GM18858 (cell line): ENCODE results near the gene CFAP69.

Experiments used
- ATAC-seq: cut with Tn5 transposase; IDR thresholded peaks from one replicate; pipeline ENCODE4 v1.9.1; 2021; ENCODE audit not compliant: unreplicated experiment

Gene CFAP69

DNA sequence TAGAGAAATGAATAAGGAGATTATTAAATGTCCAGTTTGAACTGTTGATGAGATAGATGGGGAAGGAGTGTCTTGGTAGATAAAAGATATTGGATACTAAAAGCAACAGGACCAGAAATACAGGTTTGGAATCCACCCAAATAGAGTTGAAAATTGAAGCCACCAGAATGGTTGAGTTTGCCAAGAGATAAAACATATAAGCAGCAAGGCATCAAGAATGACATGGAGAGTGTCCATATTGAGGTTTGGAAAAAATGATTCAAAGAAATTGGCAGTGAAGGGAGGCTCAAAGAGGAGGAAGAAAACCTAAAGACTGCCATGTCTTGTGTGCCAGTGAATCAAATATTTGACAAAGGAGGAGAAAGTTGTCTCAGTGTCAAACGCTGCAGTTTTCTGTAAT, 24.2 kb downstream of the CFAP69 start:
- no peak for ATAC-seq

DNA sequence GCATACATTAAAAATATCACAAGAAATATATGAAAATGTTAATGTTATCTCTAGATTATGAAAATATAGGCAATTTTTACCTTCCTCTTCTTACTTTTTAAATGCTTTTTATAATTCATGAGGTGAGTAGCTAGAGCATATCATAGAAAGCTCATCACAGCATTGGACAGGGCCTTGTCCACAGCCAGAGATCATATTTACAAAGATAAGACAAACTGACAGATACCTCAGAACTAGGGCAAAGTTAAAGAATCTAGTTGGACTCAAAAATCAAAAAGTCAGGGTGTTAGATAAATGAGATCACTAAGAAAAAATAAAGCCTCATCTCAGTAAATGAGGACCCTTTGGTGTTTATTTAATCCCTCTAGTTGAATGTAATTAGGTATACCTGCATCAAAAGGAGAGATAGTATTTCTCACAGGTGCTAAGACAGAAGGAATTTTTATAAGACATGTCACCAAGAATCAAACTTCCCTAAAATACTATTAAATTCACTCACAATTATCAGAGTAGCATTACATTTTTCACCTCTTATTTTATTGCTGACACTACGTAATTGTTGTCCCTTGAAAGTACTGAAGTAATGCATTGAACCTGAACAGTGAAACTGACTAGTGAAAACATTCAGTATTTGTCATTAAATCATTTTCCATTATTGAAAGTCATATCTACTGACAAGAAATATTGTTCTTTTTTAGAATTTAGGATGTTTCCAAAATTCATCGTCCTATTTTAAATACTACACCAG, 25.6 kb downstream of the CFAP69 start:
- no peak for ATAC-seq

DNA sequence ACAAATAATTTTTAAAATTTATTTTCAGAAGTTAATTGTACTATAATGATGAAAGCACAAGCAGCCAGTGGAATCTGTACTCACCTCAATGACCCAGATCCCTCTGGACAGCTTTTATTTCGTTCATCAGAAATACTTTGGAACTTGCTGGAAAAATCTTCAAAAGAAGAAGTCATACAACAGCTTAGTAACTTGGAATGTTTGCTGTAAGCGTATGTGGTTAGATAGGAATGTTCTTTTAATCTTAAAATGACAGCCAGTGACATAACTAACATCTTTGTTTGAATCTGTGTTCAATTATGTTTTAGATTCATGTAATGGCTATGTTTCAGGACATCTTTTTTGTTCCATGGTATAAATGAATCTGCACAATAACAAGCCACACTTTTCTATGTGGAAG, 26.8 kb downstream of the CFAP69 start:
- no peak for ATAC-seq

DNA sequence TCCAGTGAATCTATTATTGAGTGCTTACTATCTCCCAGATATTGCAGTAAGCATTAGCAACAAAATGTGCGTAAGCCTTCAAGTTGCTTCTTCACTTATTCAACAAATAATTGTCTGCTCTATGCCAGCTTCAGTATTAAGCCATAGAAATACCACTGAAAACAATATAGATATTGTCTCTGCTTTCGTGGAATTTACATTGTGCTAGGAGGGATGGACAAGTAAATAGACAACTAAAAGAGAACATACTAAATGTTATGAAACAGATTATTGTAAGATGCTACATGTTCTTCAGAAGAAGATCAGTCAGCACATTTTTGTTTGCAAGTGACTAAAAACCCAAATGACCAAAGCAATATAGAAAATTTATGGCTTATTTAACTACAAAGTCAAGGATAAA, 27.3 kb downstream of the CFAP69 start:
- no peak for ATAC-seq

DNA sequence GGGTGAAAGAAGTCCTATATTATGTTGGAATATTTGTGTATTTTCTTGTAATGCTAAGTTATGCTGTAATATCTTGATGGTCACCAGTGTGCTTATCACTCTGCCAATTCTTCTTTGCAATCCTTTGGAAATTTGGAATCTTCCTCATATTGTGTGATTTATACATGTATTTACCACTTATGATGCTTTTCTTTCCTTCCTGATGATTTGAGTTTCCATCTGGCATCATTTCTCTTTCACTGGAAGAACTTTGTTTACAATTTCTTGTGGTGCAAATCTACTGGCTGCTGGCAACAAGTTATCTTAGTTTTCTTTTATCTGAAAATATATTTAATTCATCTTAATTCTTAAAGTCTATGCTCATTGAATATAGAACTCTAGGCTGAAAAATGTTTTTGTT, 29.2 kb downstream of the CFAP69 start:
- ATAC-seq = no peak

DNA sequence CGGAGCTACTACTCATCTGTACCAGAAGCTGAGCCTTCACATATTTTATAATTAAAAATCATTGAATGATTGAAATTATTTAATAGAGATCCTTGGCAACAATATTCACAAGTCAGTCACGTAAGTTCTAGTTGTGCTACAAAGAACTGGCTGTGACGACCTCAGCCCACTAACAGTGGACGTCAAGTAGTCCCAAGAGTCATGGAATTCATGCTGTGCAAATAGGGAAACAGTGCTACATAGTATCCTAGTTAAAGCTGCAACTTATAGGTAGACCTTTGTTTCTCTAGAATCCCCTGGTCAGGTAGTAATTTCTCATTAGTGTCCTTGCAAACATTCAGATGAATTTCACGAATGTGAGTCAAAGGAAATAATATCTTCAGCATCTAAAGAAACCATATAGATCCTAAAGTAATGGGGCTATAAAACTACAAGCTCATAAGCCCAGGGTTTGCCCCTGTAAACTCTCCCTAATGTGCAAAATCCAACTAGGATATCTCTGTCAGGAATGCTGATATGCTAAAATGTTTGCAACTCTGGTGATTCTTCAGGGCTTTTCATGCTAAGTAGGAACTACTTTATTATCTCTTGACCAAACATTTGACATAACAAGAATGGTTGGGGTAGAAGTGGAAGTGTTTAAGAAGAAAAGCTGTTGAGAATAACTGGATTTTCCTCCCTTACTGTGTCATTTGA, 31.2 kb downstream of the CFAP69 start:
- ATAC-seq = no peak

DNA sequence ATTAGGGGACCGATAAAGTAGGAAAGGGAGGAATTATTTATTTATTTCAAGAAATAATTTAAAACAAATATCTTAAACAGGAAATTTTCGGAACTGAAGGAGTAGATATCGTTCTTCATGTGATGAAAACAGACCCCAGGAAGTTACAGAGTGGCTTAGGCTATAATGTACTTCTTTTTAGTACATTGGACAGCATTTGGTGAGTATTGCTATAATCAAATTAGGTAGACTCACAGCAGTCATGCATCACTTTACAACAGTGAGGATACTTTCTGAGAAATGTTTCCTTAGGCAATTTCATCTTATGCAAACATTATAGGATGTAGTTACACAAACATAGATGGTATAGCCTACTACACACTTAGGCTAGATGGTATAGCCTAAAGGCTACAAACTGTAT, 43.2 kb downstream of the CFAP69 start:
- ATAC-seq = no peak

DNA sequence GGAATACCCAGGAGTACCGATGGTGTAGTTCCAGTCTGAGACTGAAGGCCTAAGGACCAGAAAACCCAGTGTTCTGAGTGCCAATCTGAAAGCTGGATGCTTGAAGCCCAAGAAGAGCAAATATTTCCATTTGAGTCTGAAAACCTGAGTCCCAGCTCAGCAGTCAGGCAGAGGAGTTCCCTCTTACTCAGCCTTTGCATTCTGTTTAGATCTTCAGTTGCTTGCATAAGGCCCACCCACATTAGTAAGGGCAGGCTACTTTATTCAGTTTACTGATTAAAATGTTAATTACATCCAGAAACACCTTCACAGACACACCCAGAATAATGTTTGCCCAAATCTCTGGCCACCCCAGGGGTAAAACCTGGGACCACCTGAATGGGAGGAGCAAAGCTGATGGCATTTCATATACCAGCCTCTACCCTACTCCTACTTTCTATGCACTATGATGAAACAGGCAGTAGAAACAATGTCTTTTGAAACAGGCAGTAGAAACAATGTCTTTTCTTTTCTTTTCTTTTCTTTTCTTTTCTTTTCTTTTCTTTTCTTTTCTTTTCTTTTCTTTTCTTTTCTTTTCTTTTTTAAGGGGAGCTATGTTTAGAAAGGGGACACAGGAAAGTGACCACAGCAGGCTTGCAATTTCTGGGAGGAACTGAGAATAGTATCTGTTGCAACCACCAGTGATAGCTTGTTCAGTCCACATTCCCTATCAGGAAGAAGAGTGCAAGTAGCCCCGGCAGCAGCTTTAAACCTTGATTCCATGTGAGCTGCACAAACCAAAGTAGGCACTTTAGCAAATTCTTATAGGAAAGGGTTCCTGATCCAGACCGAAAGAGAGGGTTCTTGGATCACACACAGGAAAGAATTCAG, 45.5 kb downstream of the CFAP69 start:
- ATAC-seq = no peak

DNA sequence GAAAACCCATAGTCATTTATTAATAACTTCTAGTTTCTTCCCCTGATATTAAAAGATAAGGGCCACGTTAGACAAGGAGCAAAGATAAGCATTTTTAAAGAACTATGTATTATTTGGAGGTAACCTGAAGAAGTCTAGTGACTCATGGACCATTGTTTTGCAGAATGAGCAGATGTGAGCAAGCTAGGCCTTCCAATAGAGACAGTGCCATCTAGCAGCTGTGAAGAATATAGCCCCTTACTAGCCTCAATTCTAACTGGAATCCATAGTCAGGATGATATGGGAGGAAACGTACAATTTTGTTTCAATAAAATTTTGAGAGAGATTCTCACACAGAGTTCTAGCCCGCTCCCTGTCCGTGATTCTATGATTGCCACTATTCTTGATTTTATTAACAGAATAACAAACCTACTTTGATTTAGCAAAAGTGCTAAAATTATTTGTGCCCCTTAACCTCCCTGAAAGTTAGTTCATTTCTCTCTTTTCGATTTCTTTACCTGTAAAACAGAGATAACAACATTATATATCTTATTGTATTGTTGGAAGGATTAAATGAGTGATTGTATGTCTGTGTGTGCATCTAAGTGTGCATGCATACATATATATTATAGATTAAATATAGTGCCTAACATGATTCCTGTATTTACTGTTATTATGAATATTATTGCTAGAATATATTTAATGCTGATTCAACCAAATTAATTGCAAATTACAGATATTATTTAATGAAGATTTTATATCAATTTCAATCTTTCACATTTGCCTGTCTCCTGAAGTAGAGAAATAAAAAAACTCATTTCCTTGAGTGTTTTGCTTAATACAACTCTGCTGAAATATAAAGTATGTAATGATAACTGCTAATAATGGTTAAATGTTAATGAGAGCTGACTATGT, 53.4 kb downstream of the CFAP69 start:
- ATAC-seq = peak; percentile 88

DNA sequence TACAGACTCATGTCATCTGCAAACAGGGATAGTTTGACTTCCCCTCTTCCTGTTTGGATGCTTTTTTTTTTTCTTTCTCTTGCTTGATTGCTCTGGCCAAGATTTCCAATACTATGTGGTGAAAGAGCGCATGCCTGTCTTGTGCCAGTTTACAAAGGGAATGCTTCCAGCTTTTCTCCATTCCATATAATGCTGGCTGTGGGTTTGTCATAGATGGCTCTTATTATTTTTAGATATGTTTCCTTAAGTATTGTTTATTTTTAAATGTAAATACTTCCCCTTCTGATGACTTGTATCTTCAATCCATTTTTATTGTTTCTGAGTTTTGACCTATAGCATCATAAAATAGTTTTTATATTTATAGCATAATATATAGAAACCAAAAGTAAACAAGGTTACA, 58.3 kb downstream of the CFAP69 start:
- ATAC-seq = no peak

DNA sequence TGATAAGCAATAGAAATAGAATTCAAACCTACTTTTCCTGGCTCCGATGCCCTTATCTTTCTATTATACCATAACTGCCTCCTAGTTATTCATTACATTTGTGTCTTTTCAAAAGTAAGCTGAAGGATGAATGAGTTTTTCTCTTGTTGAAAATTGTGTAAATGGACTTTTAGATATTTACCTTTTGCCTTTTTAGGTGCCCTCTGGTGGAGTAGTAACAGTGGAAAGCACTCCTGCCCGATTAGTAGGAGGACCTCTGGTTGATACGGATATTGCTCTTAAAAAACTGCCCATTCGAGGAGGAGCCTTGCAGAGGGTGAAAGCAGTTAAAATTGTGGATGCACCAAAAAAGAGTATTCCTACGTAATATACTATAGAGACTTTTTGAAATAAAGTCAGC, 64.9 kb downstream of the CFAP69 start:
- no peak for ATAC-seq

DNA sequence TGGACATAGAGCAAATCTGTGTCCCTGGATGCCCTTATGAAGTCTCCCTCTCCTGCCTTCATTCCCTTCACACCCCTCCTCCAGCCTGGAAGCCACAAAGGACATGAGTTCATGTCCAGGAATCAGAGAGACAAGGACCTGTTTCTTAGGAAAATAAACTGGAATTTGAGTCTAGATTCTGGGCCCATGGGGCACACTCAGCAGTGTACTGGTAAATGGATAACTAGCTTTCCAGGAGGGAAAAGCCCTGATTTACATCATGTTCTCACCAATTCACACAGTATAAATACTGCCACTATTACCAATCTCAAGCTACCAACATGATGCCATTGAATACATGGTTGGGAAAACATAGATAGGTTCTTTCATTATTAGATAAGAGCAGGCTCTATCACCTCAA, 66.2 kb downstream of the CFAP69 start:
- ATAC-seq = no peak

DNA sequence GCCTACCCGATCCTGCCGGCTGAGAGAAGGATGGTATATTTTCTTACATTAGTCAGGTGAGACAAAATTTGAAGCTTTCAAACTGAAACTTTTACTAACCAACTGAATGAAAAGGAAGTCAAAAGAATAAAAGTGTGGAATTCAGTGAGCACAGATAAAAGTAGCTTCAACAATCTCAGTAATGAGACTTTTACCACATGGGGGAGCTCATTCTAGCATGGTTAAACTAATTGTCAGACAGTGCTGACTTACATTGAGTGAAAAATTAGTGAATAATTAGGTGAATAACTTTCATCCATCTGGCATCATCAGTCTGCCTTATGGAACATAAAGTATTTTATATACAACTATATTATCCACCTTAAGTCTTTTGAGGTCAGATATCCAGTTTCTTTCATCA, 67.8 kb downstream of the CFAP69 start:
- no peak for ATAC-seq

DNA sequence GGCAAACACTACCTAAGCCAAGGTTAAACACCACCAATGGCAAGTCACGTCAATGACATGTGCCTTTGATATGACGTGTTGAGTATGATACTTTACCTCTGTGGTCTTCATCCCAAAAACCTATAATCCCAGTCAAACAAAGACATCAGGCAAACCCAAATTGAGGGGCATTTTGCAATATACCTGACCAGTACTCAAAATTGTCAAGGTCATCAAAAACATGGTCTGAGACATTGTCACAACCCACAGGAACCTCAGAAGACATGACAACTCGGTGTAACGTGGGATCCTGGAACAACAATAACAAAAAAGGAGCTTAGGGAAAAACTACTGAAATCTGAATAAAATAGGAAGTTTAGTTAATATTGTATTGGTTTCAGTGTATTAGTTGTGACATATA, 68.9 kb downstream of the CFAP69 start:
- ATAC-seq = no peak

DNA sequence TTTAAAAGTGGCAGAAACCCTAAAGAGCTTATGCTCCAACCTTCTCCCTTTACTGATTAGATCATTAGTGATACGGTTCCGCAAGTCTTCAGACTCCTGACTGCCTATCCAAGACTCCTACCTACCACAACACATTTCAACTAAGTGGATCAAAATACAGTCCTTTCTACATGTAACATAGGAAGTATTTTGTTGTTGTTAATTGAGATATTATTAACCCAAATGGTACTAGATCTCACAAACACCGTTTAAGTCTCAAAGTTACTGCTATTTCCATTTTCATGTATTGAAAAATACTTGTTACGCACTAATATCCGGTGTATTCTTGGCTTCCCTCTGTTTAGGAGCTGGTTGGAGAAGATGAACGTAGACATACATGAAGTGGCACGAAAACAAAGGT, 75.0 kb downstream of the CFAP69 start:
- no peak for ATAC-seq

DNA sequence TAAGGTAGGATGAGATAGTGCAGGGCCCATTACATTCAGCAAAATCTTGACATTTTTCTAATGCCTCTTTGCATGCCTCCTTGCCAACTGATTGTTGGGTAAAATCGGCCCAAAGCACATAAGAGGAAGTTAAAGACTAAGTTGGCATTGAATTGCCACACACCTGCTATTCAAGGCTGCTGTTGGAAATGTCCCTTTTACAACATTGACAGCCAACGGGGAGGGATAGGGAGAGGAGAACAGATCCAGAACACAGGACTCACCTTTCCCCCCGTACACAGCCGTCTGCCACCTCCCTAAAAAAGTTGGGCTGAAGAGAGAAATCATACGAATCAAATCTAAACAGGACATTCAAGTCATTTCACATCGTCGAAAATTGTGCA, 75.4 kb downstream of the CFAP69 start:
- no peak for ATAC-seq

DNA sequence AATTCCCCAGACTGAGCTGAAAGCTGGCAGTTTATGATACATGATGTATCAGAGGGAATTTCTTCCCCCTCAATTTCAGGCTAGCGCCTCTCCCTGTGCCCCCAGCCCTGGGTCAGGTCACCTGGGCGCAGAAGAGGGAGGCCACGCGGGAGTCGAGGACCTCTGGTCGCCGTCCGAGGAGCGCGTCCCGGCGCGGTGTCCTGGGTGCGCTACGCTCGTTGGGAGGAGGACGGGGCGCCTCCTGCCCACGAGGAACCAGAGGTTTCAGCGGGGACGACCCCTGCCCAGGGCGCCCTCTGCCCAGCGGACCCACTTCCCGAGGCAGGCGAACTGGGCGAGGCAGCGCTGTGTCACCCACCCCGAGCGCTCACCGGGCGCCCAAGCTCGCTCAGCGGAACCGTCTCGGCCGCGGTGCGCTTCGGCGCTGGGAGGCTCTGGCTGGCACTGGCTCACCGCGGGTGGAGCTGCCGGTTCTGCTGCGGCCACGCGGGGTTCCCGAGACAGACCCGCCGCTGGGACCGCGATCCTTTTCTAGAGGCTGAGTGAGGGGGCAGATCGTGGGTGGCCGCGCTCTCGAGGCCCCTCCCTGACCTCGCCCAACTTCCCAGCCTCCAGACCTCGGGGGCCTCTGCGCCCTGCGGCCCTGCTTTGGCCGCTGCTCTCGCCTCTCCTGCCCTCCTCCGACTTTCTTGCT, 76.0 kb downstream of the CFAP69 start, which contains the start of gene FAM237B:
Gene FAM237B, minus strand, starts transcription at position 504 of the 694 bp plus-strand sequence. CDS start 1,556 bp downstream, outside the sequence.
- ATAC-seq = no peak

DNA sequence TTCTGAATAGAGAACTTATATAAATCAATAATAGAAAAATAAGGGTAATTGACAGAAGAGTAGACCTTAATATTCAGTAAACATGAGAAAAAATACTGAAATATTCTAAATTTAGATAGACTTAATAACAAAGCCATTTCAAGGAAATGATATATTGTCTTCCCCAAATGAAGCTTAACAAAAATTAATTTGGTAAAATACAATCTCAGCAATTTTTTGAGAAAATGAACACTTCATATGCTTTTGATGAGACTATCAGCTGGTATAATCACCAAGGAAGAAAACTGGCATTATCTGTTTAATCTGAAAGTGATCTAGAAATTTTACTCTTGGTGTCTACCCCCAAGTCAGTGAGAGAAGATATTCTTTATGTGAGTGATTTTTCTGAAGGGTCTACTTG, 77.9 kb downstream of the CFAP69 start:
- ATAC-seq = no peak

DNA sequence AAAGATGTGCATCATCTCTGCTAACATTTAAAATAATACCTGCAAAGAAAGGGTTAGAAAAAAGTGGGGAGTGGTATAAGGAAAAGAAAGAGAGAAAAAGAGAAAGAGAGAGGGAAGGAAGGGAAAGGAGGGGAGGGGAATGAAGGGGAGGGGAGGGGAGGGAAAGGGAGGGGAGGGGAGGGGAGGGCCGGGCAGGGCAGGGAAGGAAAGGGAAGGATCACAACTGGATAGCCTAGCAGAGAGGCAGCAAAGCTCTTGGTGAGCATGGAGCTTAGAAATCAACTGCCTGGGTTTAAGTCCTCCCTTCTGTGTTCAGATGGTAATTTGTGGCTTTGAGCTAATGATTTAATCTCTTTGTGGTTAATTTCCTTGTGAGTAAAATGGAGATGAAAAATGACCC, 81.5 kb downstream of the CFAP69 start:
- ATAC-seq = no peak

DNA sequence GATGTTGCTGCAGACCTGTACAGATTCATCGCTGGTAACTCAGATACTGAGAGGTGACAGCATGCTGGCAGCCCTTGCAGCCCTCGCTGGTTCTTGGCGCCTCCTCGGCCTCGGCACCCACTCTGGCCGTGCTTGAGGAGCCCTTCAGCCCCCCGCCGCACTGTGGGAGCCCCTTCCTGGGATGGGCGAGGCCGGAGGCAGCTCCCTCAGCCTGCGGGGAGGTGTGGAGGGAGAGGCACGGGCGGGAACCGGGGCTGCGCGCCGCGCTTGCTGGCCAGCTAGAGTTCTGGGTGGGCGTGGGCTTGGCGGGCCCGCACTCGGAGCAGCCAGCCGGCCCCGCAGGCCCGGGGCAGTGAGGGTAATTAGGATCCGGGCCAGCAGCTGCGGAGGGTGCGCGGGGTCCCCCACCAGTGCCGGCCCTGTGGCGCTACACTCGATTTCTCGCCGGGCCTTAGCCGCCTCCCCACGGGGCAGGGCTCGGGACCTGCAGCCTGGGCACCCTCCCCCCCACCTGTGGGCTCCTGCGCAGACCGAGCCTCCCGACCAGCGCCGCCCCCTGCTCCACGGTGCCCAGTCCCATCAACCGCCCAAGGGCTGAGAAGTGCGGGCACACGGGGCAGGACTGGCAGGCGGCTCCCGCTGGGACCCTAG, 89.3 kb downstream of the CFAP69 start:
- no peak for ATAC-seq
